NCI-H748 (cell line): ENCODE results near the gene FAM83G.
A peak's percentile ranks its signal among the peaks of the same experiment; 100 is the strongest.
"Not testable (repeated sequence)": the region's sequence is repeated elsewhere in the genome, so short reads cannot be mapped to it uniquely, and the experiment has no call there.

Experiments used
- DNase-seq: peaks from one replicate; lab custom pipeline; 2025; ENCODE audit not compliant: unreplicated experiment; lab: John Stamatoyannopoulos, UW

Gene FAM83G

GRCh38 chr17:19004421-19005136 lies at the start of gene FAM83G:
FAM83G (minus strand) TSS chr17:19004764; CDS start chr17:19004041, 723 bp downstream.
- DNase-seq: peak; percentile 78

- not testable (repeated sequence) for DNase-seq
Measured at GRCh38 chr17:19048826-19049225, 44.3 kb upstream of the FAM83G start.

GRCh38 chr17:19047510-19047909 lies 42.9 kb upstream of the FAM83G start:
- not testable (repeated sequence) for DNase-seq

GRCh38 chr17:19046782-19047375 lies 42.3 kb upstream of the FAM83G start, which contains the start of gene GRAP:
GRAP (minus strand) TSS chr17:19046957; CDS start chr17:19046926, 31 bp downstream.
- not testable (repeated sequence) for DNase-seq

GRCh38 chr17:19044643-19045042 lies 40.1 kb upstream of the FAM83G start:
- DNase-seq: not testable (repeated sequence)

GRCh38 chr17:19043032-19043431 lies 38.5 kb upstream of the FAM83G start:
- DNase-seq: not testable (repeated sequence)

GRCh38 chr17:19042369-19042768 lies 37.8 kb upstream of the FAM83G start:
- DNase-seq: not testable (repeated sequence)

- DNase-seq: not testable (repeated sequence)
Measured at GRCh38 chr17:19041871-19042270, 37.3 kb upstream of the FAM83G start.

- not testable (repeated sequence) for DNase-seq
Measured at GRCh38 chr17:19040350-19040749, 35.8 kb upstream of the FAM83G start.

GRCh38 chr17:19038730-19039129 lies 34.2 kb upstream of the FAM83G start:
- not testable (repeated sequence) for DNase-seq

GRCh38 chr17:19038007-19038406 lies 33.4 kb upstream of the FAM83G start:
- not testable (repeated sequence) for DNase-seq

GRCh38 chr17:19037547-19037946 lies 33.0 kb upstream of the FAM83G start:
- DNase-seq: not testable (repeated sequence)

GRCh38 chr17:19036186-19036585 lies 31.6 kb upstream of the FAM83G start:
- not testable (repeated sequence) for DNase-seq

GRCh38 chr17:19032377-19032988 lies 27.9 kb upstream of the FAM83G start:
- DNase-seq: not testable (repeated sequence)

- not testable (repeated sequence) for DNase-seq
Measured at GRCh38 chr17:19031729-19032128, 27.2 kb upstream of the FAM83G start.

GRCh38 chr17:19030771-19031449 lies 26.3 kb upstream of the FAM83G start:
- not testable (repeated sequence) for DNase-seq

- DNase-seq: not testable (repeated sequence)
Measured at GRCh38 chr17:19029740-19030139, 25.2 kb upstream of the FAM83G start.

- not testable (repeated sequence) for DNase-seq
Measured at GRCh38 chr17:19028671-19029070, 24.1 kb upstream of the FAM83G start.

GRCh38 chr17:19024101-19025078 lies 19.8 kb upstream of the FAM83G start:
- no peak for DNase-seq
